Natural killer cell (primary cell): ENCODE measurements around the gene AMDHD1. TPM values are rescaled to one million over a fixed set of nuclear protein-coding genes. Genes with fewer than 3 reads are reported as not detected.

Experiments used
- ATAC-seq, 3 donors: fragments of 150-1000 bp in 2 of 3; fragments of 200-7000 bp in 1 of 3; cut with Tn5 transposase; 1 replicate in 1 of 3; 2 replicates in 2 of 3; pipeline ENCODE4 v1.10.0; 2021; ENCODE audit warnings: mild to moderate bottlenecking in 2 of 3, moderate library complexity in 2 of 3
- DNase-seq, 2 donors: peaks; one replicate each; pipeline versions ENCODE4 v3.0.0 to v3.0.0-alpha.2; 2013 to 2021; ENCODE audit warnings: mixed read lengths in 1 of 2
- H3K27ac ChIP-seq: one replicate; pipeline ENCODE4 v1.5.1; 2013; ENCODE audit warnings: mild to moderate bottlenecking, low read length
- H3K27me3 ChIP-seq: one replicate; pipeline ENCODE4 v1.6.1; 2013; ENCODE audit warnings: low read length; ENCODE audit not compliant: control insufficient read depth, insufficient read depth
- H3K36me3 ChIP-seq: one replicate; pipeline ENCODE4 v1.6.1; 2013; ENCODE audit warnings: low read length; ENCODE audit not compliant: control insufficient read depth, insufficient read depth
- H3K4me1 ChIP-seq: one replicate; pipeline ENCODE4 v1.6.1; 2013; ENCODE audit warnings: low read length; ENCODE audit not compliant: control insufficient read depth, insufficient read depth
- H3K4me3 ChIP-seq: one replicate; pipeline ENCODE4 v1.5.1; 2013; ENCODE audit warnings: low read length
- H3K9me3 ChIP-seq: one replicate; pipeline ENCODE4 v1.6.1; 2013; ENCODE audit warnings: low read length; ENCODE audit not compliant: control insufficient read depth, insufficient read depth
- H3K27ac Mint-ChIP-seq, 2 donors: one replicate each; pipeline ENCODE4 v1.8.0; 2022; ENCODE audit warnings: mild to moderate bottlenecking in 2 of 2, mixed read lengths in 2 of 2, moderate library complexity in 1 of 2
- H3K27me3 Mint-ChIP-seq, 2 donors: one replicate each; pipeline ENCODE4 v1.8.0; 2022; ENCODE audit warnings: low read depth in 2 of 2, mixed read lengths in 2 of 2
- H3K36me3 Mint-ChIP-seq: one replicate; pipeline ENCODE4 v1.8.0; 2022; ENCODE audit warnings: mixed read lengths
- H3K4me1 Mint-ChIP-seq, 2 donors: one replicate each; pipeline ENCODE4 v1.8.0; 2022; ENCODE audit warnings: mixed read lengths in 2 of 2
- H3K4me3 Mint-ChIP-seq: one replicate; pipeline ENCODE4 v1.8.0; 2022; ENCODE audit warnings: mild to moderate bottlenecking, moderate library complexity, mixed read lengths
- H3K9me3 Mint-ChIP-seq, 2 donors: one replicate each; pipeline ENCODE4 v1.8.0; 2022; ENCODE audit warnings: mixed read lengths in 2 of 2
- WGBS: methylation state at CpG from one replicate; pipeline ENCODE4 v1.1.7; 2013; ENCODE audit warnings: missing lambda C conversion rate; ENCODE audit not compliant: insufficient coverage; 5-methylcytosine and 5-hydroxymethylcytosine counted together
- intact Hi-C: fragments of 100-400 bp; cut with micrococcal nuclease; formaldehyde crosslinking; loops from one replicate; pipeline ENCODE4 v1.14.2; 2022
- total RNA-seq, 4 donors: library from RNA; stranded (reverse); fragments of 120-200 nt in 1 of 4; gene quantifications; one replicate each; pipeline versions ENCODE4 v1.2.3 to v1.2.4, GENCODE V29; 2013 to 2022
- TF ChIP-seq, protein P1 (sequence below): fragments of 200-600 bp; IDR thresholded peaks from one replicate; pipeline ENCODE4 v1.8.0; 2022; ENCODE audit warnings: antibody characterized with exemption

The AMDHD1 gene
- total RNA-seq, 3 donors from 2014 or later (not counting 1 experiment from before 2014, with no cell fraction given): 1.2 to 1.6 (median 1.4) TPM

- intact Hi-C loops: no loop called here
- DNase-seq (no peak), ATAC-seq (no peak)
- Mint-ChIP-seq H3K9me3 (no peaks in the 10 kb centered on the region), H3K4me3 (no peak overlapping the region), H3K36me3 (no peaks in the 10 kb centered on the region), H3K27ac (no peak overlapping the region), H3K4me1 (no peaks in the 10 kb centered on the region), H3K27me3 (no peaks in the 10 kb centered on the region)
- WGBS: 88% methylated on average over 11 of the region's 11 CpGs
- Histone ChIP-seq H3K4me1 (no peaks in the 10 kb centered on the region), H3K27ac (no peak overlapping the region), H3K27me3 (no peaks in the 10 kb centered on the region), H3K36me3 (no peaks in the 10 kb centered on the region), H3K4me3 (no peak overlapping the region), H3K9me3 (no peaks in the 10 kb centered on the region)
- TF ChIP-seq, protein P1, sequence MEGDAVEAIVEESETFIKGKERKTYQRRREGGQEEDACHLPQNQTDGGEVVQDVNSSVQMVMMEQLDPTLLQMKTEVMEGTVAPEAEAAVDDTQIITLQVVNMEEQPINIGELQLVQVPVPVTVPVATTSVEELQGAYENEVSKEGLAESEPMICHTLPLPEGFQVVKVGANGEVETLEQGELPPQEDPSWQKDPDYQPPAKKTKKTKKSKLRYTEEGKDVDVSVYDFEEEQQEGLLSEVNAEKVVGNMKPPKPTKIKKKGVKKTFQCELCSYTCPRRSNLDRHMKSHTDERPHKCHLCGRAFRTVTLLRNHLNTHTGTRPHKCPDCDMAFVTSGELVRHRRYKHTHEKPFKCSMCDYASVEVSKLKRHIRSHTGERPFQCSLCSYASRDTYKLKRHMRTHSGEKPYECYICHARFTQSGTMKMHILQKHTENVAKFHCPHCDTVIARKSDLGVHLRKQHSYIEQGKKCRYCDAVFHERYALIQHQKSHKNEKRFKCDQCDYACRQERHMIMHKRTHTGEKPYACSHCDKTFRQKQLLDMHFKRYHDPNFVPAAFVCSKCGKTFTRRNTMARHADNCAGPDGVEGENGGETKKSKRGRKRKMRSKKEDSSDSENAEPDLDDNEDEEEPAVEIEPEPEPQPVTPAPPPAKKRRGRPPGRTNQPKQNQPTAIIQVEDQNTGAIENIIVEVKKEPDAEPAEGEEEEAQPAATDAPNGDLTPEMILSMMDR: no peak
Observed at GRCh38 chr12:95977764-95978305, 34.7 kb downstream of the AMDHD1 start.

GRCh38 chr12:95978351-95978750 lies 35.2 kb downstream of the AMDHD1 start:
- Histone ChIP-seq H3K27me3 (no peaks in the 10 kb centered on the region), H3K36me3 (no peaks in the 10 kb centered on the region), H3K9me3 (no peaks in the 10 kb centered on the region), H3K4me3 (no peak overlapping the region), H3K27ac (no peak overlapping the region), H3K4me1 (no peaks in the 10 kb centered on the region)
- Mint-ChIP-seq H3K4me1 (no peaks in the 10 kb centered on the region), H3K9me3 (no peaks in the 10 kb centered on the region), H3K27ac (no peak overlapping the region), H3K36me3 (no peaks in the 10 kb centered on the region), H3K4me3 (no peak overlapping the region), H3K27me3 (no peaks in the 10 kb centered on the region)
- WGBS: 94% methylated on average over 5 of the region's 5 CpGs
- intact Hi-C loops: no loop called here
- DNase-seq (no peak), ATAC-seq (no peak)
- TF ChIP-seq, protein P1: no peak

DNA sequence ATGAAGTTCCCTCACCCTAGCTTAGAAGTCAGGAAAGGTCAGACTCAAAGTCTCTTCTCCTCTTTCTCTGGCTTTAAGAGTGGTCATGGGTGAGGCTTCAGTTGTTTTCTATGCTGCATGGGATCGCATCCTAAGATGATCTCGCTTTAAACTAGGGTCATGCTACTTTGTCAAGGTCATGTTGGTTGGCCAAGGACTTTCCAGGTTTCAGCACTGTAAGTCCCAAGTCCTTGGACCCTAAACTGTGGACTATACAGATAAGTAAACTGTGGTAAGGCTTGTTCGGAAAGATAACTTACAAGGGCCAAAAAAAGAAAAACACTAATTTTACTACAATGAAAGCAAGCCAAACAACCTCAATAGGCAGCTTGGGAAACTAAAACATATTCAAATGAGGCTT lies 35.6 kb downstream of the AMDHD1 start:
- TF ChIP-seq, protein P1: no peak
- H3K9me3 Mint-ChIP-seq: no peaks in the 10 kb centered on the region
- intact Hi-C loops: no loop called here
- H3K27ac ChIP-seq: no peak overlapping the region
- no peaks in the 10 kb centered on the region for H3K27me3 Mint-ChIP-seq
- no peaks in the 10 kb centered on the region for H3K9me3 ChIP-seq
- ATAC-seq: no peak
- no peak for DNase-seq
- no peak overlapping the region for H3K4me3 Mint-ChIP-seq
- H3K36me3 ChIP-seq: no peaks in the 10 kb centered on the region
- H3K4me1 ChIP-seq: no peaks in the 10 kb centered on the region
- H3K4me3 ChIP-seq: no peak overlapping the region
- no peaks in the 10 kb centered on the region for H3K4me1 Mint-ChIP-seq
- no peaks in the 10 kb centered on the region for H3K27me3 ChIP-seq
- WGBS: 95% methylated on average over 2 of the region's 3 CpGs
- no peak overlapping the region for H3K27ac Mint-ChIP-seq
- H3K36me3 Mint-ChIP-seq: no peaks in the 10 kb centered on the region

DNA sequence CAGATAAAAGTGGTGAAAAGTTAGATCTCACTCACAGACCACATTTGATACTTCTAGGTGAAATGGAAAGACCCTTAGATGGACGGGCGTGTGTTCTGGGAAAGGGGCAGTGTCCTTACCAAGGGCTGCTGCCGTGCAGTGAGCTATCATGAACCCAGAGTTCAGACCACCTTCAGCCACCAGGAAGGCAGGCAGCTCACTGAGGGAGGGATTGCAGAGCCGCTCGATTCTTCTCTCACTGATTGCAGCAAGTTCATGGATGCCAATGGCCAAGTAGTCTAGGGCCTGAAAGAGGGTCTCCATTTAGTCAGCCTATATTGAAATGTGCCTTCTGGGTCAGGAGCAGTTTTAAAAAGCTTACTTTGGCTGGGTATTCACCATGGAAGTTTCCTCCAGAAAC lies 37.3 kb downstream of the AMDHD1 start:
- Histone ChIP-seq H3K27me3 (no peaks in the 10 kb centered on the region), H3K4me3 (no peak overlapping the region), H3K9me3 (no peaks in the 10 kb centered on the region), H3K36me3 (no peaks in the 10 kb centered on the region), H3K27ac (no peak overlapping the region), H3K4me1 (no peaks in the 10 kb centered on the region)
- ATAC-seq: no peak
- no peaks in the 10 kb centered on the region for H3K4me1 Mint-ChIP-seq
- H3K9me3 Mint-ChIP-seq: no peaks in the 10 kb centered on the region
- no peak overlapping the region for H3K27ac Mint-ChIP-seq
- H3K36me3 Mint-ChIP-seq: no peaks in the 10 kb centered on the region
- no peaks in the 10 kb centered on the region for H3K27me3 Mint-ChIP-seq
- no peak for DNase-seq
- intact Hi-C loops: no loop called here
- WGBS: 88% methylated on average over 5 of the region's 5 CpGs
- no peak overlapping the region for H3K4me3 Mint-ChIP-seq
- TF ChIP-seq, protein P1: no peak
